ENCODE results near the gene SEPTIN7.
"Not testable (repeated sequence)": the region's sequence is repeated elsewhere in the genome, so short reads cannot be mapped to it uniquely, and the experiment has no call there.

SEPTIN7 gene

DNA sequence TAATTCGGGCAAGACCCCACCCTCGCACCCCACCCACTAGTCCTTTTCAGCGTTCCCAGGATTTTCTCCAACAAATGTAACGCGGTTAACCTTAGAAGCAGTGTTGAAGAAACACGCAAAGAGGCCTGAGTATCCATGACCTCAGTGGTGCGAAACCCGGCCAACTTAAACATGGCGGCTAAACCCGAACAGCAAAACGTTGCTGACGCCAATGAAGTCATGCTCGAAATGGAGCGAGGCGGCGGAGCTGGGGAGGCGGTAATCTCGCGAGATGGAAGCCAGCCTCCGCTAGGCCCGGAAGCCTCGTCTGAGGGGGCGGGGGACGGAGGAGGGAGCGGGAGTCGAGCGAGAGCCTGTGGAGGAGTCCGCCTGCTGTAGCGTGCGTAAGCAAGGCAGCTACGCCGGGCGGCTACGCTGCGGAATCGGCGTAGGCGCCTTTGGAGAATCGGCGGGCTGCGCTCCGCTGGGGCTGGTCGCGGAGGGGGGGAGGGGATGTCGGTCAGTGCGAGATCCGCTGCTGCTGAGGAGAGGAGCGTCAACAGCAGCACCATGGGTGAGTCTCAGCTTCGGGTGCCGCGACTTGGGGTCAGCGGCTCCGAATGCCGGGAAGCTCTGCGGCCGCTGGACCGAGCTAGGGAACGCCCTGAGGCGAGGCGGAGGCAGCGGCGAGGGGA, at the start of gene SEPTIN7:
Gene SEPTIN7, plus strand, starts transcription at position 340 of the 674 bp plus-strand sequence. Its CDS starts 153 bp downstream, at position 493.
- peaks cover 48% of the 10 kb centered on the region for H3K79me2 ChIP-seq (ENCODE audit: control insufficient read depth, insufficient read depth, low read length, unreplicated experiment)
- peak within 1 kb of the TSS; percentile 96 for H3K27ac ChIP-seq (ENCODE audit: low read depth, low read length)
- H3K4me1 ChIP-seq (ENCODE audit: control insufficient read depth, insufficient read depth, low read length, unreplicated experiment) = peaks cover 20% of the 10 kb centered on the region
- no peaks in the 10 kb centered on the region for H3K36me3 ChIP-seq (ENCODE audit: insufficient read depth, low read length)
- peak within 1 kb of the TSS; percentile 70 for H2AFZ ChIP-seq (ENCODE audit: low read length, unreplicated experiment)
- no peaks in the 10 kb centered on the region for H3K27me3 ChIP-seq (ENCODE audit: insufficient read depth, low read length)
- H3K4me3 ChIP-seq (ENCODE audit: low read depth, low read length) = peak within 1 kb of the TSS; percentile 89

DNA sequence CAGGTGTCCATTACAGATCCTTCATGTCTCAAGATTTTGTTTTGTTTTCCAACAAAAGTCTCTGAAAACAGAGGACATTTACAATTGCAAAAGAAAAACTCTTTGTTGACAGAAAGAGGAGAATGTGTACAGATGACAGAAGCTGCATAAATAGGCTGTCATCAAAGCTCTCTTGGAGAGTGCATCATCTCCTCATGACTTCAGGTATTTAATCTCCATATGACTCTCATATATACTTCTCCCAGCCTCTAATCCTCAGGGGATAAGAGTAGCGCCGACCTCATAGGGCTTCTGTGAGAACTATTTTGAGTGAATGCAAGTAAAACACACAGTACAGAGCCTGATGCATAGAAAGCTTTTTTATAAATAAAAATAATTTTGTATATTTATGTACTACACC, 48.1 kb upstream of the SEPTIN7 start:
- H3K27ac ChIP-seq (ENCODE audit: low read depth, low read length) = no peak overlapping the region
- no peak overlapping the region for H2AFZ ChIP-seq (ENCODE audit: low read length, unreplicated experiment)
- no peaks in the 10 kb centered on the region for H3K4me1 ChIP-seq (ENCODE audit: control insufficient read depth, insufficient read depth, low read length, unreplicated experiment)
- H3K27me3 ChIP-seq (ENCODE audit: insufficient read depth, low read length) = no peaks in the 10 kb centered on the region
- H3K36me3 ChIP-seq (ENCODE audit: insufficient read depth, low read length) = no peaks in the 10 kb centered on the region
- no peaks in the 10 kb centered on the region for H3K79me2 ChIP-seq (ENCODE audit: control insufficient read depth, insufficient read depth, low read length, unreplicated experiment)
- no peak overlapping the region for H3K4me3 ChIP-seq (ENCODE audit: low read depth, low read length)

DNA sequence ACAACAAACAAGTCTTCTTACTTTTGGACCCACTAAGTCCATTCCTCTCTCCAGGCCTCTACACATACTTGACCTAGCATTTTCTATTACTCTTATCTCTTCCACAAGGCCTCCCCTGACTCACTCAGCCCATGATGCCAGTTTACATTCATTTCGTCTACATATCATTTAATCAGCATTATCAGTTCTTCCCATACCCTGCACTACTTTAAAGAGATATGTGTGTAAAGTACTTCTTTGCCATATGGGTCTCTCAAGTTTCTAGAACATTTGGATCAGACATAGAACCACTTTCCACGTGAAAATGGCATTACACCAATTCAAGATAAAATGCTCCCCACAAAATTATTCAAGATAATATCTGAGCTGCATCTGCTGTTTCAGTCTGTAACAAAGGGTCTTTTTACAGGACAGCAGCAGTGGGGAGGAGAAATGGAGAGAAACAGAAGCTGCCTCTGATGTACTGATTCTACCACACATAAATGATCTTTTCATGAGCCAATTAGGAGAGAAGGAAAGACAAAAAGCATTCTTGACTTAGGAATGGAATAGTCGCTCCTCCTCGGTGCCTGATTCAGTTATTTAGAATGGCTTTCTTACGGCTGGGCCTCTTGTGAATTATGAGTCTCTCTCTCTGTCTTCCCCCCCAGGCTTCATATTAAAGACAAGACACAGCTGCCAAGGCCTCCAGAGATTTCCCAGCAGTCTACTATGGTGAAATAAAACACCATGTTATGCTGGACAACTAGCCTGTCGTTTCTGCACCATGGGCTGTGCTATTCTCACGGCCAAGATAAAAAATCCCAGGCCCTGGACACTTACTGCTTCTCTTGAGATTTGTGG, 46.9 kb upstream of the SEPTIN7 start:
- H3K27ac ChIP-seq (ENCODE audit: low read depth, low read length) = no peak overlapping the region
- H3K79me2 ChIP-seq (ENCODE audit: control insufficient read depth, insufficient read depth, low read length, unreplicated experiment) = no peaks in the 10 kb centered on the region
- H3K4me3 ChIP-seq (ENCODE audit: low read depth, low read length) = no peak overlapping the region
- no peaks in the 10 kb centered on the region for H3K27me3 ChIP-seq (ENCODE audit: insufficient read depth, low read length)
- no peak overlapping the region for H2AFZ ChIP-seq (ENCODE audit: low read length, unreplicated experiment)
- no peaks in the 10 kb centered on the region for H3K4me1 ChIP-seq (ENCODE audit: control insufficient read depth, insufficient read depth, low read length, unreplicated experiment)
- no peaks in the 10 kb centered on the region for H3K36me3 ChIP-seq (ENCODE audit: insufficient read depth, low read length)

DNA sequence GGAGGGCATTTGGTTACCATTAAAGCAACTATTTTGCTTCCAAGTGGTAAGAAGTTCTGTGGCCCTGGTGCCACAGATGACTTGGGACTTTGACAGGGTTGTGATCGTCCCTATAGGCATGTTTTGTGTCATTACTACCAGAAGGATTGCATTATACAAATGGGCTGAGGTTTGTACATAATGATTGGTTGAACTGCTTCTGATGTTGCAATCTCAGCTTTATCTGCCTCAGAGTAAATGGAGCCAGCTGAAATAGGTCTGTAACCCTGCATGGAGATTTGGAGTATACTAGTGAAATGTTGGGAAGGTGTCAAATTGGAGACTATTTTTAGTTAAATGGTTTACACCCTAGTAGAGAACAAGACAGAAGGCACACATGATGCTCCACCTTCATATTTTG, 46.1 kb upstream of the SEPTIN7 start:
- no peak overlapping the region for H2AFZ ChIP-seq (ENCODE audit: low read length, unreplicated experiment)

DNA sequence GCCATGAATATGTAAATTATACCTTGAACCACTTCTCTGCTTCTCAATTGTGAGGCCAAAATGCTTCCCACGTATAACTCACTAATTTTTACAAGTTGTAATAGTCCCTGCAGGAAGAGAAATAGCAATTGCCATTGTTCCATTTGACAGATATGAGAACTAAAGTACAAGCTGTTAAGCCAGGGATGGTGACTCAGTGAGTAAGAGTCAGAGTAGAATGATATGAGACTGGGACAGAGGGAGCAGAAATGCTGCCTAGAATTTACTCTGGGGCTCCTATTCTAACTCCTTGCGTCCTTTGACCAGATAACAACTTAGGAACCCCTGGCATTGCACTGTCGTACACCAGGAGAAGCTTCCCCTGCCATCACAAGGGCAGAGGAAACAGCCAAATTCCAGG, 45.1 kb upstream of the SEPTIN7 start:
- H2AFZ ChIP-seq (ENCODE audit: low read length, unreplicated experiment) = no peak overlapping the region
- no peak overlapping the region for H3K27ac ChIP-seq (ENCODE audit: low read depth, low read length)
- no peaks in the 10 kb centered on the region for H3K36me3 ChIP-seq (ENCODE audit: insufficient read depth, low read length)
- no peak overlapping the region for H3K4me3 ChIP-seq (ENCODE audit: low read depth, low read length)
- no peaks in the 10 kb centered on the region for H3K79me2 ChIP-seq (ENCODE audit: control insufficient read depth, insufficient read depth, low read length, unreplicated experiment)
- no peaks in the 10 kb centered on the region for H3K27me3 ChIP-seq (ENCODE audit: insufficient read depth, low read length)
- no peaks in the 10 kb centered on the region for H3K4me1 ChIP-seq (ENCODE audit: control insufficient read depth, insufficient read depth, low read length, unreplicated experiment)

More for the DNA sequence above, 46.1 kb upstream of the SEPTIN7 start:
- Histone ChIP-seq H3K27me3 (ENCODE audit: insufficient read depth, low read length) (no peaks in the 10 kb centered on the region), H3K36me3 (ENCODE audit: insufficient read depth, low read length) (no peaks in the 10 kb centered on the region), H3K27ac (ENCODE audit: low read depth, low read length) (no peak overlapping the region), H3K4me3 (ENCODE audit: low read depth, low read length) (no peak overlapping the region), H3K79me2 (ENCODE audit: control insufficient read depth, insufficient read depth, low read length, unreplicated experiment) (no peaks in the 10 kb centered on the region), H3K4me1 (ENCODE audit: control insufficient read depth, insufficient read depth, low read length, unreplicated experiment) (no peaks in the 10 kb centered on the region)

DNA sequence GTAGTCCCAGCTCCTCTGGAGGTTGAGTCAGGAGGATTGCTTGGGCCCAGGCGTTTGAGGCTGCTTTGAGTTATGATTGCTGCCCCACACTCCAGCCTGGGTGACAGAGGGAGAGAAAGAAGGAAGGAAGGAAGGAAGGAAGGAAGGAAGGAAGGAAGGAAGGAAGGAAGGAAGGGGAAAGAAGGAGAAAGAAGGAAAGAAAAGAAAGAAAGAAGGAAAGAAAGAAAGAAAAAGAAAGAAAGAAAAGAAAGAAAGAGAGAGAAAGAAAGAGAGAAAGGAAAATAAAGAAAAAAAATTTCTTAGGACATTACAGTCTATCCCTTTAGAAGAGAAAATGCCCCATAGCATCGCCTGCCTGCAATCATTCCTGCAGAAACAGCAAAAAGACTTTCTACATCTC, 44.4 kb upstream of the SEPTIN7 start:
- not testable (repeated sequence) for H3K27ac ChIP-seq (ENCODE audit: low read depth, low read length); H2AFZ ChIP-seq (ENCODE audit: low read length, unreplicated experiment); H3K4me3 ChIP-seq (ENCODE audit: low read depth, low read length); H3K36me3 ChIP-seq (ENCODE audit: insufficient read depth, low read length); H3K79me2 ChIP-seq (ENCODE audit: control insufficient read depth, insufficient read depth, low read length, unreplicated experiment); H3K4me1 ChIP-seq (ENCODE audit: control insufficient read depth, insufficient read depth, low read length, unreplicated experiment); H3K27me3 ChIP-seq (ENCODE audit: insufficient read depth, low read length)

DNA sequence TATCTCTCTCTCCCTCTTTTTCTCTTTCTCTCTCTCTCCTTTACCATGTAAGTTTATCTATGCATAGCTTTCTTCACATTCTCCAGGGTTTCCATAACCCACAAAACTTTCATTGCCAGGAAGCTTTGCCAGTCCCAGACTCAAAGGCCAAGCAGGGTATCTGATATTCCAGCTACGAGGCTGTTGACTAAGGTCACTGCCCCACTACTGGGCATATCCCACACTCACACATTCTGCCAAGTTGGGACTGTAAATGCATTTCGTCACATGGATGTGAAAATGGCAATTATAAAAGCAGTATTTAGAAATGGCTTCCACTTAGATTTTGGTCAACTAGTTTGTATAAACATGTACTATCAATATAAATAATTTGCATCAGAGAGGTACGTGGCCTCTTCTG, 43.3 kb upstream of the SEPTIN7 start:
- no peaks in the 10 kb centered on the region for H3K27me3 ChIP-seq (ENCODE audit: insufficient read depth, low read length)
- no peak overlapping the region for H3K27ac ChIP-seq (ENCODE audit: low read depth, low read length)
- H3K79me2 ChIP-seq (ENCODE audit: control insufficient read depth, insufficient read depth, low read length, unreplicated experiment) = no peaks in the 10 kb centered on the region
- peaks cover 12% of the 10 kb centered on the region for H3K4me1 ChIP-seq (ENCODE audit: control insufficient read depth, insufficient read depth, low read length, unreplicated experiment)
- no peak overlapping the region for H2AFZ ChIP-seq (ENCODE audit: low read length, unreplicated experiment)
- no peaks in the 10 kb centered on the region for H3K36me3 ChIP-seq (ENCODE audit: insufficient read depth, low read length)
- H3K4me3 ChIP-seq (ENCODE audit: low read depth, low read length) = no peak overlapping the region

DNA sequence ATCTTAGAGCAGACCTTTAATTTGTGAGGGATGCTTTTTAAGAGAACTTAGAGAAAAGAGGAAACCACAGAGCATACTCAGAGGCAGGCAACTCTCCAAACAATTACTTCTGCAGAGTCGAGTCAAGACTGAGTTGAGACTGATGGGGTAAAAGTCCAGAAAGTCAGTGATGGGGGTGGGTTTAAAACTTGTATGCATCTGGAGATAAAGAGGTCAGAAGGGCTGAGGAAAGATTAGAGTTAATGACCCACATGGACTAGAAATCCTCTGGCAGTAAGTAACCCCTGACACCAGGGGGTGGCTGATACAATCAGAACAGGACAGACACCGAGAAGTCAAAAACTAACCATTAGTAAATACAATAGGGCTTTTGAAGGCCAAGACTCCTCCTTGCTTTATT, 42.4 kb upstream of the SEPTIN7 start:
- Histone ChIP-seq H3K79me2 (ENCODE audit: control insufficient read depth, insufficient read depth, low read length, unreplicated experiment) (no peaks in the 10 kb centered on the region), H2AFZ (ENCODE audit: low read length, unreplicated experiment) (no peak overlapping the region), H3K27me3 (ENCODE audit: insufficient read depth, low read length) (no peaks in the 10 kb centered on the region), H3K4me3 (ENCODE audit: low read depth, low read length) (no peak overlapping the region), H3K4me1 (ENCODE audit: control insufficient read depth, insufficient read depth, low read length, unreplicated experiment) (peaks cover 15% of the 10 kb centered on the region), H3K36me3 (ENCODE audit: insufficient read depth, low read length) (no peaks in the 10 kb centered on the region), H3K27ac (ENCODE audit: low read depth, low read length) (no peak overlapping the region)

DNA sequence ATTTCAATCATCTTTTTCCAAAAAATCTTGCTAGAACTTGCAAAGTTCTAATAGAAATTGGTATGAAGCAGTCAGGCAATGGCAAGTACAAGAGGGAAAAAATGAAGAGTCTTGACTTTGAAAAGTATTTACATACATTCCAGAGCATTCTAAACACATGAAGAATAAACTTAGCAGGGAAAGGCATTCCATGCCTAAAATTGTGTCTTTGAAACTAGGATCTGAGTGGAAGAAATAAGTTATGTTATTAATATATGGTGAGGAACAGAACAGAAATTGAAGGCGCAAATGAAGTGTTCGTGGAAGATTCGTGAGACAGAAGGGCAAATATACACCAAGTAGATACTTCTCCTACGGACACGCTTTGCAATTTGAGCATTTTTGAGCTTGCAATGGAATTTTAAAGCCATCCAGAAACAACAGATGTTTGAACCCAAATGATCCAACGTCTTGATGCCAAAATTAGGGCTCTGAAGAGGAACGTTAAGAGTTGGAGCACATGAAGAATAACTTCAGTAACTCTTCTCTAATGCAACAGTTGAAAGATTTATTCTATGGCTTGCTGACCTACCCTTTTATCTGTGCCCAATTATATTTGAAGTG, 40.6 kb upstream of the SEPTIN7 start:
- Histone ChIP-seq H3K27me3 (ENCODE audit: insufficient read depth, low read length) (no peaks in the 10 kb centered on the region), H3K27ac (ENCODE audit: low read depth, low read length) (no peak overlapping the region), H3K4me3 (ENCODE audit: low read depth, low read length) (no peak overlapping the region), H3K4me1 (ENCODE audit: control insufficient read depth, insufficient read depth, low read length, unreplicated experiment) (peaks cover 15% of the 10 kb centered on the region), H3K36me3 (ENCODE audit: insufficient read depth, low read length) (no peaks in the 10 kb centered on the region), H3K79me2 (ENCODE audit: control insufficient read depth, insufficient read depth, low read length, unreplicated experiment) (no peaks in the 10 kb centered on the region), H2AFZ (ENCODE audit: low read length, unreplicated experiment) (peak overlapping the region; percentile 26)

DNA sequence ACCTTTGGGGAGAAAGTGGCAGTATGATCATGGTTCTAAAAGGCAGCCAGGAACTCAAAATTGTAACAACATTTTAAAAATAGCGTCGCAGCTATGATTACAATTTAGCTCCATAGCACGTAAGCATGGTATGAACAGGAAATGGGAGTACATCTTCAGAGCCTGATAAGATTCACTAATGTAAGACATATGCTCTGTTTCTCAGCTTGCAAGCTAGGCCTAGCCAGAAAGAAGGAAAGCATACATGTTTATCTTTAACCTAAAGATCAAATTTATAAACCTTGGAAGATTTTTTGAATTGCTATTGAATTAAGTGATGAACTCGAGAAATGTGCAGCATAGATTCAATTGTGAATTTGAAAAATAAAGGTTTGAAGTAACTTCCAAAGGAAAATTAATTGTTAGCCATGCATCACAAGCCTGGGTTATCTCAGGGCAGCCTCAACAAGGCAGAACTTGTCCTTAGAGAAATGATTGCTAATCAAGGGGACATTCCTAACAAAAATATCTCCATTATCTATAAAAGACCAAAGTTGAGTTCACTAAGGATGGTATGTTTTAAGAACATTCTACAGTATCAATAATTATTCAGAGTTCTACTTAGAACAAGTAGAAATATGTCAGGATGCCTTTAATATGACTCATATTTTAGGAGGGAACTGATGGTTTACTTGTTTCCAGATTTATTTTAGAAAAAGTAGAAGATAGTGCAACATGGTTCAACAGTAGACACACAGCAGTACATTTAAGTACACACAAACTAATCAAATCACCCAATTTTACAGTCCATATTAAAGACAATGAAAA, 38.8 kb upstream of the SEPTIN7 start:
- Histone ChIP-seq H3K27ac (ENCODE audit: low read depth, low read length) (peak overlapping the region; percentile 57), H2AFZ (ENCODE audit: low read length, unreplicated experiment) (peak overlapping the region; percentile 95), H3K4me3 (ENCODE audit: low read depth, low read length) (peak overlapping the region; percentile 43; the same call in 1 of the 2 replicates), H3K79me2 (ENCODE audit: control insufficient read depth, insufficient read depth, low read length, unreplicated experiment) (no peaks in the 10 kb centered on the region), H3K4me1 (ENCODE audit: control insufficient read depth, insufficient read depth, low read length, unreplicated experiment) (peaks cover 15% of the 10 kb centered on the region), H3K36me3 (ENCODE audit: insufficient read depth, low read length) (no peaks in the 10 kb centered on the region), H3K27me3 (ENCODE audit: insufficient read depth, low read length) (no peaks in the 10 kb centered on the region)

All from ACC112 (cell line).